ENCODE results near the gene ZNF451. TPM values are rescaled to one million over a fixed set of nuclear protein-coding genes. Genes with fewer than 3 reads are reported as not detected.
A peak's percentile ranks its signal among the peaks of the same experiment; 100 is the strongest.

Gene ZNF451
- total RNA-seq, 1 donor from 2014 or later, result 49.8 TPM

DNA sequence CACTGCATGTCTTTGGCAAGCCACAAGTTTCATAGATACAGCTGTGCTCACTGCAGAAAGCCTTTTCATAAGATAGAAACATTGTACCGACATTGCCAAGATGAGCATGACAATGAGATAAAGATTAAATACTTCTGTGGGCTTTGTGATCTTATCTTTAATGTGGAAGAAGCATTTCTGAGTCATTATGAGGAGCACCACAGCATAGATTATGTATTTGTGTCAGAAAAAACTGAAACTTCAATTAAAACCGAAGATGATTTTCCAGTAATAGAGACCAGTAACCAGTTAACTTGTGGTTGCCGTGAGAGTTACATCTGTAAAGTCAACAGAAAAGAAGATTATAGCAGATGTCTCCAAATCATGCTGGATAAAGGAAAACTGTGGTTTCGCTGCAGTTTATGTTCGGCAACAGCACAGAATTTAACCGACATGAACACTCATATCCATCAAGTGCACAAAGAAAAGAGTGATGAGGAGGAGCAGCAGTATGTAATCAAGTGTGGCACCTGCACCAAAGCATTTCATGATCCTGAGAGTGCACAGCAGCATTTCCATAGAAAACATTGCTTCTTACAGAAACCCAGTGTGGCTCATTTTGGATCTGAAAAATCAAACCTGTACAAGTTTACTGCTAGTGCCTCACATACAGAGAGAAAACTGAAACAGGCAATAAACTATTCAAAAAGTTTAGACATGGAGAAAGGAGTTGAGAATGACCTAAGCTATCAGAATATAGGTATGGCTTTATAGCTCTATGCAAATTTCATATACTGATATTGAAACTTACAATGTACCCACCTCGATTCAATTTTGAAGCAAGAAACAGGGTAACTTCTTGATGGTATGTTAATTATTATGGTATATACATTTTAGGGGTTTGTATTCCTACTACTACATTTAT, 58.2 kb downstream of the ZNF451 start:
- DNase-seq (ENCODE audit: low read depth in 2 of 2), result no peak

- DNase-seq (ENCODE audit: low read depth in 2 of 2), result no peak
These were observed 68.7 kb downstream of the ZNF451 start for GRCh38 chr6:57158658-57159057.

DNA sequence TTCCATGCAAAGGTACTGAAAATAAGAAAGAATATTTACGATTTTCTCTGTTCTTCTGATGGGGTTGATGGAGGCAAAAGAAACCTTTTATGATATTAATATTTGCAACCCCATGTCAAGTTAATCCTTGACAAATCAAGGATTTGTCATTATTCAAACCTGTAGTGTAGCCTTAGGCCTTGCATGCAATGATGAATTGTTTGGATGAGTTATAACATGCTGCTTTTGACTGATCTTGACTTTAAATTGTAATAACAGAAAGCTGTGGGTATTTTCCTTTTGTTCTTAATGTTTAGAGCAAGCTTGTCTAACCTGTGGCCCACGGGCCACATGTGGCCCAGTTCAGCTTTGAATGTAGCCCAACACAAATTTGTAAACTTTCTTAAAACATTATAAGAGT, 69.1 kb downstream of the ZNF451 start:
- no peak for DNase-seq (ENCODE audit: low read depth in 2 of 2)

GRCh38 chr6:57162028-57162427, 72.0 kb downstream of the ZNF451 start:
- DNase-seq (ENCODE audit: low read depth in 2 of 2), result no peak

DNA sequence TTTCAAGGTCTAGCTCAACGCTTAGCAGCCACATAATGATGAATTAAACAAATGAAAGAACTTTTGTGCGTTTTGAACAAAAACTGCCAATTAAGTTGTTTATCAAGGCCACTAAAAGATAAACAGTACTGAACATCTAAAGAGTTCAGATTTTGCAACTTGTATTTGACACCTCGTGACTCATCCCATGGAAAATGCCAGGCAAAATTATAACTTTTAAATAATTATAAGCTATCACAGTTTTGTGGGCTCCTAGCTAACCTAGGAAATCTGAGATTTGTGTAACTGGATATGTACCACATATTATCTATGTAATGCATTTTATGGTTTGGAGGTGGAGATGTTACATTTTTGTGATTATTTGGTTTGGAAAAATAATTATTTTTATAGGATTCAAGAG, 72.5 kb downstream of the ZNF451 start:
- no peak for DNase-seq (ENCODE audit: low read depth in 2 of 2)

DNA sequence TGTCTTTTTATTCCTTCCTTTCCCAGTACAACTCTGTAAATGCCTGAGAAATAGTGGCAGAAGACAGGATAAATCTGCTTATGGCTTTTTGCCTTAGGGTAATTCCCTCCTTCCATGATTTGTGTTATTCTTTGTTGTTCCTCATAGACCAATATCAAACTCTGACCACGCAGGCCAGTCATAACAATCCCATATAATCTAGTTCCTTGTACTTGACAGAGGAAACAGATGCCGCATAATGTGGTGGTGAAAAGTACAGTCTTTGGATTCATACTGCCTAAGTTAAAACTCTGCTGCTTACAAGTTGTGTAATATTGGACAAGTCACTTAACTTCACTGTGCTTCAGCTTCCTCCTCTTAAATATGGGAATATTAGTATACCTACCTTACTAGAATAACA, 74.0 kb downstream of the ZNF451 start:
- DNase-seq (ENCODE audit: low read depth in 2 of 2), result no peak

- DNase-seq (ENCODE audit: low read depth in 2 of 2), result no peak
These were observed 75.1 kb downstream of the ZNF451 start for GRCh38 chr6:57165080-57165479.

DNA sequence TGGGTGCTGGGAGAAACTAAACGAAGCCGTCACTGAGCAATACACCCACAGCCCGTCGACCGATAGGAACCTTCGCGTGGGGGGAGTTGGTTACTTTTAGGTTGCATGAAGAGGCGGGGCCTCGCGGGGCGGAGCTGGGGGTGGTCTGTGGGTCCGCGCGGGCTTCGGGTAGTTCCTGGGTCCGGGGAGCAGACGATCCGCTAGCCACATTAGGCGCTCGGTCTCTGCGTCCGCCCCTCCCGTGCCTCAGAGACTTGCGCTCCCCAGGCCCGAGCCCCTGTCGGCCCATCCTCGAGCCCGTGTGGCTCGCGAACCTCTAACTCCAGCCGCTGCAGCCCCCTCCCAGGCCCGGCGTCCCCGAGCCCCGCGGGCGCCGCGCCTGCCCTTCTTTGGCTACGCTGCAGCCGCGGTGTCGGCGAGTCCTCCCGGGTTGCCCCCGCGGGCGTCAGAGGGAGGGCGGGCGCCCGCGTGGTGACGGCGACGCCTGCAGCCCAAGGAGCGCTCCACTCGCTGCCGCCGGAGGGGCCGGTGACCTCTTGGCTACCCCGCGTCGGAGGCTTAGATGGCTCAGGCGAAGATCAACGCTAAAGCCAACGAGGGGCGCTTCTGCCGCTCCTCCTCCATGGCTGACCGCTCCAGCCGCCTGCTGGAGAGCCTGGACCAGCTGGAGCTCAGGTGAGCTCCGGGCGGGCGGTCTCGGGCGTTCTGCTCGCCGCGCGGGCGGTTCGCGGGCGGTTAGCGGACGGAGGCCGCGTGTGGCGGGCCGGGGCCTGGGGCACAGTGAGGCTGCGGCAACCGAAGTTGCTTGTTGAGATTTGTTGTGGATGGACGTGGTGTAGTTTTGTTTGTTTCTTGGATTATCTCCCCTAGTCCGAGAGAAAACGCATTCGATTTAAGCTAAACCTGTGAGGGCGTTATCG, 82.4 kb downstream of the ZNF451 start, which contains the start of gene BAG2:
Gene BAG2 (plus strand): TSS at position 191 of the 920 bp plus-strand sequence. CDS start 372 bp downstream, at position 563.
- DNase-seq (ENCODE audit: low read depth in 2 of 2), result peak; percentile 57 to 86

- DNase-seq (ENCODE audit: low read depth in 2 of 2), result peak; percentile 11 to 52
These were observed 83.3 kb downstream of the ZNF451 start for GRCh38 chr6:57173056-57173885.

DNA sequence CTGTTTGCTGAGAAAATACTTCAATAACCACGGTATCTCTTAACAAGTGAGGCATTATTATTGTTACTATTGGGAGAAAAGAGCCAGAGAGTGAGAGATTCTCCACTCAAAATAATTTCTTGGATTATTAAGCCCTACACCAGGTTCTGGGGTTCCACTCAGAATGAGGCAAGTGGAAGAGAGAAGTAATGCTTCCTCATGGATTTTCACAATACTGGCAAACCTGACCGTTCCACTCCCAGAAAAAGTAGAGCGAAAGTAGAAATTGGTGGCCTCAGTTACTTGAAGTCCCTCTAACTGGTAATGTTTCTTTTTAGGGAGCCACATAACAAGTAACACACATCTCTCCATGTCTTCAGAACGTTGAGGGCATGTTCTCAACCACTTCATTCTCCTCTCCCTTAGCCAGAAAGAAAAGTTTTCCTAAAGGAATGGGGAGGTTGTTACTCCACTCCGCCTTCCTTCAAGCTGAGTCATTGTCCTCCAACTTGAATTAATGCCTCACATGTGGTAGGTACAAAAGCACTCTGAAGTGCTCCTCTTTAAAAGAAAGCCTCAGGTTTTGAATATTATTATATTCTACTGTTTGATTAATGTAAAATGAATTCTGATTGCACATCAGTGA, 84.0 kb downstream of the ZNF451 start:
- DNase-seq (ENCODE audit: low read depth in 2 of 2), result peak in 1 of 2 donors; percentile 67

DNA sequence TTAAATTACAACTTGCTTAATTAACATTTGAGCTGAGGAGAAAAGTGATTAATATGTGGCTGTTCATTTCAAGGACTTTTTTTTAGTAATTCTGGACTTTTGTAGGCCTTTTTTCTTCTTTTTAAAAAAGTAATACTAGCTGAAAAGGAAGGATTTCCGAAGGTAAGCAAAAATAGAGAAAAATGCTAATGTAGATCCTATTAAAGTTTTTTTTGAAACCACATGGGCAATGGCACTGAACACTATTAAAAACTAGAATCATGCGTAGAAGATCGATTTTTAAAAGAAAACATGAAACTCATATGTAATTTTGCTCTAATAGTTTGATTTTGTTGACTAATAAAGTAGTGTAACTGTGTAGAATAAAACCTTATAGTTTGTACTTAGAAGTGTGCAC, 84.5 kb downstream of the ZNF451 start:
- DNase-seq (ENCODE audit: low read depth in 2 of 2), result no peak

GRCh38 chr6:57177545-57178265, 87.7 kb downstream of the ZNF451 start:
- no peak for DNase-seq (ENCODE audit: low read depth in 2 of 2)

DNA sequence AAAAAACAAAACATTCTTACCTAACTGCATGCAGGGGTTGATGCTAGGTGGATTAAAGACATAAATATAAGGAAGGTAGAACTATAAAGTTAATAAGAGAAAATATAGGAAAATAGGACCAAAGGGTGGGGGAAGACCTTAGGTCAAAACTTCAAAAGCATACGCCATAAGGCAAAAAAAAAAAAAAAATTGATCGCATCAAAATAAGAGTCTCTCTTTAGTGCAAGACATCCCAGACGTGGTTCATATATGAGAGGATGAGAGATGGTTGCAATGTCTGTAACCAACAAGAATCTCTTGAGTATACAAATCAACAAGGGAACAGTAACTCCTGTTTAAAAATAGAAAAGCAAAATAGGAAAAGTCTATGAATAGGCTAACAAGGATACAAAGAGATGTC, 90.6 kb downstream of the ZNF451 start:
- no peak for DNase-seq (ENCODE audit: low read depth in 2 of 2)

- DNase-seq (ENCODE audit: low read depth in 2 of 2), result no peak
These were observed 92.0 kb downstream of the ZNF451 start for GRCh38 chr6:57182017-57182432.

DNA sequence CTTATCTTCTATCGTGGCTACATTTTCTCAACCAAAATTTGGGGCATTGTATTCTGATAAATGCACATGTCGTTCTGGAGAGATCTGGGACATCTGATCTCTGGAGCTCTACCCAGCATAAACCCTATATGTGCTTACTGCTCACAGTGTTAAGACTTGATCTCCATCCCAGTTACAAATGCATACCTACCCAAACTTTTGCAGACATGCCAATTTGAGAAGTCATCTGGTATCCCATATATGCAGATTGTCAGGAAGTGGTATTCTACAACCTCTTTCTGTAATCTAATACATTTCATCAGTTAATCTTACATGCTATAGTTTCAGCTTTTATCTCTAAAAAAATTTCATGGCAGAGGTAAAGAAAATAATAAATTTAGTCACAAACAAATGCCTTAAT, 93.3 kb downstream of the ZNF451 start:
- no peak for DNase-seq (ENCODE audit: low read depth in 2 of 2)

- peak; percentile 25 to 29 for DNase-seq (ENCODE audit: low read depth in 2 of 2)
These were observed 100.2 kb downstream of the ZNF451 start for GRCh38 chr6:57190140-57190539.

- DNase-seq (ENCODE audit: low read depth in 2 of 2), result no peak
These were observed 103.2 kb downstream of the ZNF451 start for GRCh38 chr6:57193177-57193576.

GRCh38 chr6:57195457-57195856, 105.5 kb downstream of the ZNF451 start:
- no peak for DNase-seq (ENCODE audit: low read depth in 2 of 2)

- no peak for DNase-seq (ENCODE audit: low read depth in 2 of 2)
These were observed 109.1 kb downstream of the ZNF451 start for GRCh38 chr6:57198926-57199636.
